Measurements from ENCODE around the gene ARAF.

DNA sequence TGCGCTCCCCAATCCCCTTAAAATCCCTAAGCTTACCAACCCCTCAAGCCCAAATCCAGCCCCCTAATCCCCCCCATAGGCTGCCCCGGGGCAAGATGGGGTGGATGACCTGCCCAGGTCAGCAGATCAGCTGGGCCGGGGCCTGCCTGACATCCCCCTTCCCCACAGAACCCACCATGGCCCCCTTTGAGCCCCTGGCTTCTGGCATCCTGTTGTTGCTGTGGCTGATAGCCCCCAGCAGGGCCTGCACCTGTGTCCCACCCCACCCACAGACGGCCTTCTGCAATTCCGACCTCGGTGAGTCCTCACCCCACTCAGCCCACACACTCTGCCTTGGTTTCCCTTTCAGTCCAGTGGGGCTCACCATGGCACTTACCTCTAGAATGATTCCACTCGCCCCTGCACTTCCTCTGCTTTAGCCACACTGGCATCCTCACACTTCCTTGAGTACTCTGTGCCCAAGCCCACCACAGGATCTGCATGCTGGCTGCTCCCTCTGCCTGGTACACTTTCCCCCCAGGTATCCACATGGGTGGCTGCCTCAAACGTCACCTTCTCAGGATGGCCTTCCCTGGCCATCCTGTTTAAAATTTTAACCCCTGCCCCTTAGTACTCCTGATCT is 22.3 kb downstream of the ARAF start:
- TF ChIP-seq, protein P1, sequence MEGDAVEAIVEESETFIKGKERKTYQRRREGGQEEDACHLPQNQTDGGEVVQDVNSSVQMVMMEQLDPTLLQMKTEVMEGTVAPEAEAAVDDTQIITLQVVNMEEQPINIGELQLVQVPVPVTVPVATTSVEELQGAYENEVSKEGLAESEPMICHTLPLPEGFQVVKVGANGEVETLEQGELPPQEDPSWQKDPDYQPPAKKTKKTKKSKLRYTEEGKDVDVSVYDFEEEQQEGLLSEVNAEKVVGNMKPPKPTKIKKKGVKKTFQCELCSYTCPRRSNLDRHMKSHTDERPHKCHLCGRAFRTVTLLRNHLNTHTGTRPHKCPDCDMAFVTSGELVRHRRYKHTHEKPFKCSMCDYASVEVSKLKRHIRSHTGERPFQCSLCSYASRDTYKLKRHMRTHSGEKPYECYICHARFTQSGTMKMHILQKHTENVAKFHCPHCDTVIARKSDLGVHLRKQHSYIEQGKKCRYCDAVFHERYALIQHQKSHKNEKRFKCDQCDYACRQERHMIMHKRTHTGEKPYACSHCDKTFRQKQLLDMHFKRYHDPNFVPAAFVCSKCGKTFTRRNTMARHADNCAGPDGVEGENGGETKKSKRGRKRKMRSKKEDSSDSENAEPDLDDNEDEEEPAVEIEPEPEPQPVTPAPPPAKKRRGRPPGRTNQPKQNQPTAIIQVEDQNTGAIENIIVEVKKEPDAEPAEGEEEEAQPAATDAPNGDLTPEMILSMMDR (conservative IDR thresholded peaks at IDR 0.05 in 1 of 2, IDR thresholded peaks at IDR 0.05 in 1 of 2; ENCODE audit: low read depth in 1 of 2, low read length in 2 of 2): no peak
- TF ChIP-seq EZH2 (IDR thresholded peaks at IDR 0.05; ENCODE audit: low read length, missing control alignments): no peak

Data from fibroblast of lung (primary cell).